NCI-H1436 (cell line): ENCODE results near the gene ELP1.
"Not testable (repeated sequence)": the region's sequence is repeated elsewhere in the genome, so short reads cannot be mapped to it uniquely, and the experiment has no call there.

Experiments
- DNase-seq: peaks from one replicate; lab custom pipeline; 2025; lab: John Stamatoyannopoulos, UW

ELP1 gene

DNA sequence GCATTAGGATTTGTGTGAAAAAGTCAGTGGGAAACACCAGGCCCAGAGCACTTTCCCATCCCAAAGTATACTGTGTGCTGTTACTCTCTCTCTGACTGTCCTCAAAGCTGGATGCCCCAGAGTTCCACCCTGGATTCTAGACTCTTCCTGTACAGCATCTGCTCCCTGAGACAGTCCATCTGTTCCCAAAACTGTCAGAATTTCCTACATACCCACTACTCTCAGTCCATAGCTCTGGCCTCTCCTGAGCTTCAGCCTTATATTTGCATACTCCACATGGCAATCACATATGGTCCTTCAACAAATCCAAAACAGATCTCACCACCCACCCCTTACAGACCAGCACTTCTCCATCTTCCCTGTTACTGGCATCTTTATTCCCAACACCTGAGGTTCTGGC lies 9.5 kb downstream of the ELP1 start:
- DNase-seq = no peak

DNA sequence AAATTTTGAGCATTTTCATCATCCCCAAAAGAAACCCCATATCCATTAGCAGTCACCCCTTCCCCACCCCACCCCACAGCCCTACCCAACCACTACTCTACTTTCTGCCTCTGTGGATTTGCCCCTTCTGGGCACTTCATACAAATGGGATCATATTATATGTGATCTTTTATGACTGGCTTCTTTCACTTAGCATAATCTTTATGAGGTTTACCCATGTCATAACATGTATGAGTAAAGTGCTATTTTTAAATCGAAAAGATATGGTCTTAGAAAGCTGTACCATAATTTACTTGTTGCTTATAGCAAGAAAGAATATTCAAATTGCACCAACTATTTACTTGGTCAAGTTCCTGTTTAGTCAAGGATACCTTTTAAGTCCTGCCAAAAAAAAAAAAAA lies 12.7 kb downstream of the ELP1 start:
- no peak for DNase-seq

DNA sequence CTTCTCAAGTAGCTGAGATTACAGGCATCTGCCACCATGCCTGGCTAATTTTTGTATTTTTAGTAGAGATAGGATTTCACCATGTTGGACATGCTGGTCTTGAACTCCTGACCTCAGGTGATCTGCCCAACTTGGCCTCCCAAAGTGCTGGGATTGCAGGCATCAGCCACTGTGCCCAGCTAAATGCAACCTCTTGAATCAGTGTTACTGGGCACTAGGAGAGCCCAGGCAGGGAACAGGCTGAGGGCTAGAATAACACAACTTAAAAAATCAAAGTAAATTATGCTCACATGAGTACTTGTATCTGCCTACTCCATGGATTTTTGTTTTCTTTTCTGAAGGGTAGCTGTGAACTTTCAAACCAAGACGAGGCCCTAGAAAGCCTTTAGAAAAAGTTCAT lies 13.5 kb downstream of the ELP1 start:
- not testable (repeated sequence) for DNase-seq

- DNase-seq = no peak
Observed at GRCh38 chr9:108919517-108919916, 14.4 kb downstream of the ELP1 start.

DNA sequence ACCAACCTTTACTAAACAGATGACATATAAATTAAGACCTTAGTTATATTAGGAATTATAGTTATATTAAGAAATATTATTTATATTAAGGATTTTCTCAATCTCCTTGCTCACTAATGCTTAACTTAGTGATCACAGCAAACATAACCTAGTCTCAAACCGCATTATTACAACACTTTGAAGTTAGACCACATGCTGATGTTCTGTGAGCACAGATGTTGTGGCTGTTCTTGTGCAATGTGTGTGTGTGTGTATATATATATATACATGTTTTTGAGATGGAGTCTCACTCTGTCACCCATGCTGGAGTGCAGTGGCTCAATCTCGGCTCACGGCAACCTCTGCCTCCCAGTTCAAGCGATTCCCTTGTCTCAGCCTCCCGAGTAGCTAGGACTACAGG lies 20.5 kb downstream of the ELP1 start:
- DNase-seq = no peak

GRCh38 chr9:108911820-108912219 lies 22.1 kb downstream of the ELP1 start:
- no peak for DNase-seq

DNA sequence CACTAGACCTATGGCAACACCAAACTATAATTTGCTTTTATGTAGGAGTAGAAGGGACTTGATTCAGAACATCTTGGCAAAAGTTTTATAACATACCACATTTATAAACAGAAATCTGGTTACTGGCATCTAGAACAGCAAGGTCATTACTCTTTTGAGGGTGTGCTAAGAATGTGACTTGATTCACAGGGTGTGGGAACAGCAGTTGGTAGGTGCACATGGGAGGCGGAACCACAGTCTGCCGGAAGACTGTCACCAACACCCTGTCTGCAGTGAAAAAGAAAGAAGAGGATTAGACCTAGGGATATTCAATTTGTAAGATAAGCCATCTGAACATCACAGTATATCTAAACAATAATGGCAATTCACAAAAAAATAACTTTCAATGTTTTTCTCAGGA lies 23.0 kb downstream of the ELP1 start:
- DNase-seq = no peak

DNA sequence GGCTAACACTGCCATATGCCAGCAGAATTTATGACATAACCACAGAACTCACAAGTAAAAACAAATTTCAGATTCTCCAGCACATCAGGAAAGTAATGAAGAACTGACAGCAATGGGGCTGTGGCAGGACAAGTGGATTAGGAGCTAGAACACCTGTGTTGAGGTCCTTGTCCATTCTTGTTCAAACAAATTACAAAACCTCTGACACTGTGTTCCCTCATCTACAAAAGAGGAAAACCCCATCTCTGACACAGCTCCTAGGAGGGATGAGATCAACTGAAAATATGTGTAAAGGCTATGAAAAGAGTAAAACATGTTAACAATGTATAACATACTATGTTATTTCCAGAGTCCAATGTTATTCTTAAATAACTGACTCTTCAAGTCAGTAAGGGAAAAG lies 23.5 kb downstream of the ELP1 start:
- DNase-seq = no peak

DNA sequence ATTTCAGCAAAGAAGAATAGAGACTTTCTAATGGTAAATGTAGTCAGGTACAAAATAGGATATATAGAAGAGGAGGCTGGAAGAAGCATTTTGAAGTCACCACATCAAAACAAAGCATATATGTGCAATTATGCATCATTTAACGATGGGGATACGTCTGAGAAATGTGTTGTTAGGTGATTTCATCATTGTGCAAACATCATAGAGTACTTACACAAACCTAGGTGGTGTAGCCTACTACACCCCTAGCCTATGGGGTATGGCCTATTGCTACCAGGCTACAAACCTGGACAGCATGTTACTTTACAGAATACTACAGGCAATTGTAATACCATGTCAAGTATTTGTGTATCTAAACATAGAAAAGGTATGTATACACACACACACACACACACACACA lies 28.4 kb downstream of the ELP1 start:
- no peak for DNase-seq

DNA sequence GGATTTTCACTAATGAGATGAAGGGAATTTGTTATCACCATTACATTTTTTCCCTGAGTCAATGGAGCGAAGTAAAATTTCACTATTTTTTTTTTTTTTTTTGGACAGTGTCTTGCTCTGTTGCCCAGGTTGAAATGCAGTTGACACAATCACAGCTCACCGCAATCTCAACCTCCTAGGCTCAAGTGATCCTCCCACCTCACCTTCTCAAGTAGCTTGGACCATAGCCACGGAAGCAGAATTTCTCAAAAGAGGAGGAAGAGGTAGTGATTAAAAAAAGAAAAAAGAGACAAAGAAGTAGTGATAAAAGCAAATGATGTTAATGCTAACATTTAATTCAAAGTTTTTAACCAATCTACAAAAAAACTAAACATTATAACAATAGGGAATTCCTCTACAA lies 29.8 kb downstream of the ELP1 start:
- DNase-seq = no peak

- DNase-seq = no peak
Observed at GRCh38 chr9:108903420-108904103, 30.4 kb downstream of the ELP1 start.

GRCh38 chr9:108900176-108900575 lies 33.7 kb downstream of the ELP1 start:
- peak; percentile 74 for DNase-seq

- not testable (repeated sequence) for DNase-seq
Observed at GRCh38 chr9:108899023-108899695, 34.8 kb downstream of the ELP1 start.

GRCh38 chr9:108897324-108898096 lies 36.4 kb downstream of the ELP1 start:
- DNase-seq = no peak

DNA sequence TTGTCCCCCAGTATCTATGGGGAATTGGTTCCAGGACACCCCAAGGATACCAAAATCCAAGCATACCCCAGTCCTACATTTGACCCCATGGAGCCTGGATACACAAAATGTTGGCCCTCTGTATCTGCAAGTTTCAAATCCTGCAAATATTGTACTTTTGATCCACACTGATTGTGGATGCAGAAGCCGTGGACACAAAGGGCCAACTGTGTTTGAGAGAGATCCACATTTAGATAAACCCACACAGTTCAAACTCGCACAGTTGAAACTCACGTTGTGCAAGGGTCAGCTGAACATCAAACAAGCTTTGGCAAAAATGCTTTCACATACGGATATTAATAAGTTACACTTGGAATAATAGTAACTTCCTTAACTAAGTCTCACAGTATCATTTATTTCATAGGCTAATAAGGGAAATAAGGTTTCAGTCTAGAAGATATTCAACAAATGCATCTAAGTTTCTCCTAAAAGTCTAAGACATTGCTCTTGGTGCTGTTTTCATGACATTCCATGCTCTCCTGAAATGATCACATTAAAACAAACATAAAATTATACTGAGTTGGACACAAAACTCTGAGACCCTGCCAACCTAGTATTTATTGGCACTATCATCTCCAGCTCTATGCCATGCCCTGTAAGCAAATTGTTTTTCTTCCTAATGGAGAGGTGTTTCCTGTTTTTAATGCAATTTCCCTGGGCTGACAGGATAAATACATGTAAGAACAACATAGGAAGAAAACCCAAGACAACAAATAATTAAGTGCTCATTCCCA lies 39.5 kb downstream of the ELP1 start:
- no peak for DNase-seq

- no peak for DNase-seq
Observed at GRCh38 chr9:108889649-108890067, 44.3 kb downstream of the ELP1 start.

DNA sequence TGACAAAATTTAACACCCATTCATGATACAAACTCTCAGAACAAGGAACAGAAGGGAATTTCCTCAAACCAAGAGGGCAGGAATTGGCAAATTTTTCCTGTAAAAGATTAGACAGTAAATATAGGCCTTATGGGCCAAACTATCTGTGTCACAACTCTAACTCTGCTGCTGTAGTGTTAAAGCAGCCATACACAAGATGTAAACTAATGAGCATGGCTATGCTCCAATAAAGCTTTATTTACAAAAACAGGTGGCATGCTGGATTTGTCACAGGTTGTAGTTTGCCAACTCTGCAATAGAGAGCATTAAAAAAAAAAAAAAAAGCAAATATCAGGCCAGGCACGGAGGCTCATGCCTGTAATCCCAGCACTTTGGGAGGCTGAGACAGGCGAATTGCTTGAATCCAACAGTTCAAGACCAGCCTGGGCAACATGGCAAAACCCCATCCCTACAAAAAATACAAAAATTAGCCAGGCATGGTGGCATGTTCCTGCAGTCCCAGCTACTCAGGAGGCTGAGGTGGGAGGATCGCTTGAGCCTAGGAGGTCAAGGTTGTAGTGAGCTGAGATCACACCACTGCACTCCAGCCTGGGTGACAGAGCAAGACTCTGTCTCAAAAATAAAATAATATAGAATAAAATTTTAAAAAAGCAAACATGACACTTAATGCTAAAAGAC lies 47.2 kb downstream of the ELP1 start:
- not testable (repeated sequence) for DNase-seq

DNA sequence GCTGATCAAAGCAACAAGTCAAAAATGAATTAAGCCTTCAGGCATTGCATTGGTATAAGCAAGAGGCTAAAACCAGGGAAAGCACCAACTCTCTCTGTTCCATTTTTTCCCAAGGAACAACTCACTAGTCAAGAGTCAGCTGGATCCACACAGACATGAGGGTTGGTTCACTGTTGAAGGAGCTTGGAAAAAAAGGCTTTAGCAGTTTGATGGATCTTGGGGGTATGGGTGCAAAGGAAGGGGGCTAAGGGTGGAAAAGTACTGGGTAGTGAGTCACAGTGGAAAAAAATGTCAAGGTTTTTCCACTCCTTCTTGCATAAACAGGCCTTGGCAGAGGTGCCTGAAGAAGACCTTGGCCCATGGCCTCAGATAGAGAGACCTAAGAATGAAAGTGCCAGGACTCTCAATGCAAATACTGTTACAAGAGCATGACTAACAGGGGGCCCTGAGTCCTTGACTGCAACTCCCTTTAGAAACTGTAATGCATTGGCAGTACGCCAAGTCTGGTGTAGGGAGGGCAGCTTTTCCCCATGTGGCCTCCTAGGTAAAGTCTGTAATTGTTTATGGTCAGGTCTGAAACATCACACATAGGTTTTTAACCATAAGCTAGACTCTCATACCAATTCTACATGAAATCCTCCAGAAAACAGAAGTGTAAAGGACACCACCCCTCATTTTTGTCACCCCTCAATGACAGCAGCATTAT lies 48.1 kb downstream of the ELP1 start:
- DNase-seq = peak; percentile 62

DNA sequence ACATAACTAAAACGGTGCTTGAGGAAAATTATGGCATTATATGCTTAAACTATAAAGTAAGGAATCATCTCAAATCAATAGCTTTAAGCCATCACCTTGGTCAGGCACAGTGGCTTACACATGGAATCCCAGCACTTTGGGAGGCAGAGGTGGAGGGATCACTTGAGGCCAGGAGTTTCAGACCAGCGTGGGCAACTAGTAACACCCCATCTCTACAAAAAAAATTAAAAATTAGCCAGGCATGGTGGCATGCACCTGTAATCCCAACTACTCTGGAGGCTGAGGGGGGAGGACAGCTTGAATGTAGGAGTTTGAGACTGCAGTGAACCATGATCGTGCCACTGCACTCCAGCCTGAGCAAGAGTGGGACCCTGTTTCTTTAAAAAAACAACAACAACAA lies 49.2 kb downstream of the ELP1 start:
- no peak for DNase-seq

DNA sequence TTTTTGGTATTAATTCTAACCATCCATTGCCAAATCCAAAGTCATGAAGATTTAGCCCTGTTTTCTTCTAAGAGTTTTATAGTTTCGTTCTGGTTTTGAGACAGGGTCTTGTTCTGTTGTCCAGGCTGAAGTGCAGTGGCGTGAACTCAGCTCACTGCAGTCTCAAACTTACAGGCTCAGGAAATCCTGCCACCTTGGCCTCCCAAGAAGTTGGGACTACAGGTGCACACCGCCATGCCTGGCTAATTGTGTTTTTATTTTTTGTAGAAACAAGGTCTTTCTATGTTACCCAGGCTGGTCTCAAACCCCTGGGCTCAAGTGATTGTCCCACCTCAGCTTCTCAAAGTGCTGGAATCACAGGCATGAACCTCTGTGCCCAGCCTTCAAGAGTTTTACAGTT lies 50.8 kb downstream of the ELP1 start:
- no peak for DNase-seq
